COLO829 (cell line): ENCODE data around the gene IFNA6.
"Not testable (repeated sequence)": the region's sequence is repeated elsewhere in the genome, so short reads cannot be mapped to it uniquely, and the experiment has no call there.

Experiments
- DNase-seq: peaks from one replicate; pipeline ENCODE4 v3.0.0; 2012; ENCODE audit warnings: low spot score

Gene IFNA6

DNA sequence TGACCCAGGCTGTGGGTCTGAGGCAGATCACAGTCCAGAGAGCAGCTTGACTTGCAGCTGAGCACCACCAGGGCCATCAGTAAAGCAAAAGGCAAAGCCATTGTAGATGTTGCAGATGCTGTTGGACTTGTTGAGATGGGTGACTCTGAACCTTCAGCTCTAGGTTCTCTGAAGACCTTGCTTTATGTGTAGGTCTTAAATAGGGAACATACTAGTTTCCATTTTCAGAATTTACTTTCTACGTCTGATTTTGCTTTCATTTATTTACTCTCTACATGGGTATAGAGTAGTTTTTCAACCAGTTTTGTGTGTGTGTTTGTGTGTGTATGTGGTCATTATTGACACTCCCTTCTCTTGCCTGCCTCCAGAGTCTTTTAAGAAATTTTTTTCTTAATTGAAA, at the start of gene IFNA6:
Gene IFNA6, minus strand, starts transcription at position 101 of the 400 bp plus-strand sequence. Its CDS starts 0 bp downstream, at position 101.
- DNase-seq: no peak

DNA sequence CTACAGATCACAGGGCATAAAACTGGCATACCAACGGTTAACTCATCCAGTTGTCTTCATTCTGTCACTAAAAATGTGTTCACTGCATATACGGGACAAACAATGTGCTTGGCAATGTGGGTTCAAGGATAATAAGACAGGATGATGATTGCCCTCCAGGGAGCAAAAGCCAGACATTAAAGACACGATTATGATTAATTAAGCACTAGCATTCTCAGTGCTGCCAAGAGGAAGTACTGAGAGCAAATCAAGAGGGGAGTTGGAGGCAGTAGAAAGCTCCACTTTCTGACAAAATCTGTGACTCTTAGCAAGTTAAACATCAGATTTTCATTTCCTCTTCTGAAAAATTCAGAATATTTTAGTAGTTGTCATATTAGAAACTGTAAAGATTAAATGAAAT, 49.3 kb upstream of the IFNA6 start:
- no peak for DNase-seq

DNA sequence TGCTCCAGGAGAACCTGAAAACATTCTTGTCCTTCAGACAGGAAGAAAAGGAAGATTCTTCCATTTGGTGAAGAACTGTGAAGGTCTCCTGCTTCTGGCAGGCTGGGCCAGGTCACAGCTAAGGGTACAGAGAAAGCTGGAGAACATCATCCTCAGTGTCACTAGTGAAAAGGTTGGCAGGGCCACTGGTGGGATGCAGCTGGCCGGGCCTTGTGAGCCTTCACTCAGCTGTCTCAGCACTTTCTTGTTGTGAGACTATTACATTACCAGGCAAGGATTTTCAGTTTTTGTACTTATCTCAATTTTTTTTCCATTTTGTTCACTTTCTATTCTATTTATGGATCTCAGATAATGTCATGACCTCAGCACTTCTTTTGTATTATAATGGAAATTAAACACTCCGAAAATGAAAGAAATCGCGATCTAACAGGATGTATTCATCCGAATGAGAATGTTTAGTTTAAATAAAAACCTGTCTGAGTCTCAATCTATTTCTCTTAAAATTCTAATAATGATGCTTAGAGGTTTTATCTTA, 48.3 kb upstream of the IFNA6 start:
- DNase-seq: no peak

- no peak for DNase-seq
Measured at GRCh38 chr9:21395778-21396717, 45.4 kb upstream of the IFNA6 start.

DNA sequence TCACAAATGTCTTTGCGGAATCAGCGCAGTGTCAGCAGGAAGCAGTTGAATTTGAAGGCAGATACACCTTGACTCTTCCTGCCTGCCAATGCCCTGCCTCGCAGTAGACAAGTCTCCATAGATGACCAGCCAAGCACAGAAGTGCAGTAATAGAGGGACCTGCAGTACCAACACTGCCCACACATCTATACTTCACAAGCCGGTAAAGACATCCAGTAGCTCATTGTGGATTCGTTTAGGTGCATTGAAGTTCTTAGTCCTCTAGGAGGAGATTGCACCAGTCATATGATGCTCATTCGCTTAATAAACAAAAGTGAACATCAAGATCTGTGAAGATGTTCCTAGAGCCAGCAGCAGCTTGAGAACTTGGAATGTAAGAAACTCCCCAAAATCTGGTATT, 41.6 kb upstream of the IFNA6 start:
- no peak for DNase-seq

- no peak for DNase-seq
Measured at GRCh38 chr9:21385131-21385670, 34.5 kb upstream of the IFNA6 start, which contains the start of gene IFNA2. Gene IFNA2 (minus strand): TSS chr9:21385398. CDS start chr9:21385329, 69 bp downstream.

DNA sequence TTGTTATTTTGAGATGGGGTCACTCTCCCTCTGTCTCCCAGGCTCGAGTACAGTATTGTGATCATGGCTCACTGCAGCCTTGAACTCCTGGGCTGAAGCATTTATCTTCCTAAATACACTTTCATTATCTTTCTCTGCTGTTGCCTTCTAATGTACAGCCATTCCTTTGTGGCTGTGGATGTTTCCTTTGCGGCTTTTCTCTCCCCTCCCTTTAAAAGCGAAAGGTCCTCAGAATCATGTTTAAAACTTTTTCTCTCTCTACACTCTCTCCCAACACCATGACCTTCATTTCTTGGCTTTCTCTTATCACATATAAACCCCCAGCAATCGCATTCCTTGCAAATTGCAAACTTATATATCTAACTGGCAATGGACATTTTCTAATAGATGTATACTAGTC, 32.9 kb upstream of the IFNA6 start:
- no peak for DNase-seq

- DNase-seq: peak; percentile 3
Measured at GRCh38 chr9:21381448-21382339, 31.0 kb upstream of the IFNA6 start.

GRCh38 chr9:21371467-21371866, 20.8 kb upstream of the IFNA6 start:
- not testable (repeated sequence) for DNase-seq

DNA sequence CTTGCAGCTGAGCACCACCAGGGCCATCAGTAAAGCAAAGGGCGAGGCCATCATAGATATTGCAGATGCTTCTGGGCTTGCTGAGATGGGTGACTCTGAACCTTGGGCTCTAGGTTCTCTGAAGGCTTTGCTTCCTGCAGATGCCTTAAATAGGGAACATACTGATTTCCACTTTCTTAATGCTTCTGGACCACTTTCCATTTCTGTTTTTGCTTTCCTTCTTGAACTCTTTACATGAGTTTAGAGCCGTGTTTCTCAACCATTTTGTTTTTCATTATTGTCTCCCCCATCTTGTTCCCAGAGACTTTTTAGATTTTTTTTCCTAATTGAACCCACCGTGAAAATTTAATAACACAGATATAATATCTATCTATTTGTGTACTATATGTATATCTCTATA, 17.3 kb upstream of the IFNA6 start, which contains the start of gene IFNA13:
Gene IFNA13, minus strand, starts transcription at position 101 of the 400 bp plus-strand sequence. Its CDS starts 47 bp downstream, at position 54.
- no peak for DNase-seq

DNA sequence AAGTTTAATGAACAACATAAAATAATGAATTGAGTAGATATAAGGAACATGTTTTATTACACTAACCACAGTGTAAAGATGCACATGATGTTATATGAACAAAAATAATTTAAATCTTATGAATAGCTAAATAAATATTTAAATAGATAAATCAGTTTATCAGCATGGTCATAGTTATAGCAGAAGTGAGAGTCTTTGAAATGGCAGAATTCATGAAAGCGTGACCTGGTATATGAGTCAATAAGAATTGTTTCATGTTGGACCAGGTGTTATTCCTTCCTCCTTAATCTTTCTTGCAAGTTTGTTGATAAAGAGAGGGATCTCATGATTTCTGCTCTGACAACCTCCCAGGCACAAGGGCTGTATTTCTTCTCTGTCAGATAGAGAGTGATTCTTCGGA, 16.5 kb upstream of the IFNA6 start:
- DNase-seq: not testable (repeated sequence)

GRCh38 chr9:21362287-21362686, 11.6 kb upstream of the IFNA6 start:
- DNase-seq: no peak

GRCh38 chr9:21357479-21358460, 7.1 kb upstream of the IFNA6 start:
- no peak for DNase-seq

DNA sequence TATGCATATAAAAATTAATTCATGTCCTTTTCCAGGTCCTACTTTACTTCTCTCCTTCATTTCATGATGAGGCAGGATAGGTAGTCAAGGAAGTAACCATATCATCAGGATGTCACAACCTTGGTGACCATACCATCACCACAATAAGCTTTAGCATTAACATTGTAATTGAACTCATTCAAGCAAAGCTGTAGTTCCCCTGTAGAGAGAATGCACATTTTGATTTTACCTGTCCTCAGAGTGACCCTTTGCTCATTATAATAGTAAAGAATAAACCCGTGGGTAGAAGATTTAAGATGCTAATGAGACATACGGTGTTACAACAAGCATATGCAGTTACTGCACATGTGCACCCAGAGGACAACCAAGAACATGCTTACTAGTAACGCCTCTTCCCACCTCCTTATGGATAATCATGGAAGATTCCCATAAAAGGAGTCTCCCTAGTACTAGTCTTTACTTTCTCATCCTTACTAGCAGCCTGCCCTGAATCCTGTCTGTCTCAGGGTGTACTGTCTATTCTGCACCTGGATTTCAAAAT, 2.2 kb downstream of the IFNA6 start:
- DNase-seq: no peak

- no peak for DNase-seq
Measured at GRCh38 chr9:21340735-21341134, 10.0 kb downstream of the IFNA6 start.

DNA sequence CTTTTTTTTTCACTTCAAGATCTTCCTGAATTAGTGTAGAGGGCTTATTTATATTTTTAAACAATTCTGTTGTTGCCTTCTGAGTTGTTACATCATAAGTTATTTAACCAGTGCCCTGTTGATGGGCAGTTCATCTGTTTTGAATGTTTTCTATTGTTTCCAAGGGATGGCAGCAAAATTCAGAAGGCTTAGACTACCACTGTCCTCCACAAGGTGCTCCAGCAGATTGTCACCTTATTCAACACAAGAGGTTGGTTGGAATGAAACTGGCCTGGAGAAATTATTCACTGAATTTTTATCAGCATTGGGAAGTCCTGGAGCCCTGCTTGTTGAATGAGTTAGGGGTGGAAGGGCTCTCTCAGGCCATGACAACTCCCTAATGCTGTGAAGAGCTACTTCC, 14.2 kb downstream of the IFNA6 start:
- no peak for DNase-seq

DNA sequence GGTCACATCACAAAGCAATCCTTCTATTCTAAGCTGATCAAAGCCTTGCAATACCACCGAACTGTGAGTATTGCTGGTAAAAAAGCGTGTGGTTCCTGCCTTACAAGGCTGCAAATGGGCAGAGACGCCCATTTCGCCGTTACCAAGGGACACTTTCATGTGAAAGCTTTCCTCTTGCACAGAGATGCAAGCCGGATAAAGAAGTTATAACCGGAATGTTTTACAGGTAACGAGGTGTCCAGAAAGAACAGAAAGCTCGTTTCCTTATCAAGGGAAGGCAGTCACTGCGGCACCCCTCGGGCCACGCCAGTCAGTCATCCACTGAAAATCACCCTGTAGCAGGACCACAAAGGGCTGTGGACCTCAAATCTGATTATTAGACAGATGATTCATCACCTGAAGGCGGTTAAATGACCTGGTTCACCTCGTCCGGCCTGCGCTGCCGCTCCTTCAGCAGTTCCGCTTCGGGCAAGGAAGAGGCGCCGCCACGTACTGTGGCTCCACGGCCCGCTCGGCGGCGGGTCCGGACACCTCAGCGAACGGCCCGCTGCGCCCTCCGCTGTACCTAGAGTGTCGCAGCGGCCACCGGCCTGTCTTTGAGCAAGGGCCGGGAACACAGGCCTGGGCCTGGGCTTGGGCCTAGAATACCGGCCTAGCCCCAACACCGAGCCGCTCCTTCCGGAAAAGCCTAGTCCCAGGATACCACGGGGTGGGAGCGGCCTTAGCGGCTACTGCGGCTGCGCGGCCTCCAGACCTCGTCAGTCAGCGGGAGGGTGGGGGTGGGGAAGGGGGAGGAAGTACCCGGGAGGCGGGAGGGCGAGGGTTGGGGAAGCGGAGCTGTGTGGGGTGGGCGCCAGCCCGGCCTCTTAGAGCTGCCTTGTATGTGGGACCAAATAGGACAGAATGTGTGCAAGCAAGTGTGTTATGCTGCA, 15.7 kb downstream of the IFNA6 start, which contains the start of gene KLHL9:
Gene KLHL9, minus strand, starts transcription at position 704 of the 932 bp plus-strand sequence. Its CDS starts 545 bp downstream, at position 159.
- DNase-seq: peak; percentile 90

GRCh38 chr9:21333226-21333625, 17.5 kb downstream of the IFNA6 start:
- no peak for DNase-seq
